SK-N-SH (cell line): ENCODE data around the gene RPS17.

ENCODE experiments used
- EP300 ChIP-seq, 2 experiments: IDR thresholded peaks; 2 replicates each; pipeline versions ENCODE4 v1.4.0 to v1.6.1; 2012; ENCODE audit warnings: borderline replicate concordance in 1 of 2, low read depth in 1 of 2, low read length in 1 of 2
- GABPA ChIP-seq: IDR thresholded peaks from 2 replicates; pipeline ENCODE4 v1.4.0; 2012; ENCODE audit warnings: low read depth, mild to moderate bottlenecking
- JUND ChIP-seq: IDR thresholded peaks from 2 replicates; pipeline ENCODE4 v1.4.0; 2012
- POLR2AphosphoS5 ChIP-seq: IDR thresholded peaks from 2 replicates; pipeline ENCODE4 v1.6.1; 2012; ENCODE audit warnings: low read depth, low read length
- RFX5 ChIP-seq: IDR thresholded peaks from 2 replicates; pipeline ENCODE4 v1.6.1; 2012; ENCODE audit warnings: mild to moderate bottlenecking, improper control_type of control experiment, low read length
- RXRA ChIP-seq: IDR thresholded peaks from 2 replicates; pipeline ENCODE4 v1.4.0; 2012; ENCODE audit warnings: low read depth, mild to moderate bottlenecking, borderline replicate concordance
- SIN3A ChIP-seq: IDR thresholded peaks from 2 replicates; pipeline ENCODE4 v1.6.1; 2012; ENCODE audit warnings: low read depth, mild to moderate bottlenecking, low read length, moderate library complexity, borderline replicate concordance
- TF ChIP-seq, protein P1 (sequence below): IDR thresholded peaks from 2 replicates; pipeline ENCODE4 v1.6.1; 2012; ENCODE audit warnings: mild to moderate bottlenecking, low read depth, low read length, moderate library complexity
- TF ChIP-seq, protein P2 (sequence below): fragments of 200-600 bp; sonication (generic); IDR thresholded peaks from 2 replicates; pipeline ENCODE4 v1.6.1; 2017; ENCODE audit warnings: antibody characterized with exemption, mild to moderate bottlenecking, moderate library complexity
- TF ChIP-seq, protein P3 (sequence below): IDR thresholded peaks from 2 replicates; pipeline ENCODE4 v1.4.0; 2012; ENCODE audit warnings: low read depth, borderline replicate concordance

DNA sequence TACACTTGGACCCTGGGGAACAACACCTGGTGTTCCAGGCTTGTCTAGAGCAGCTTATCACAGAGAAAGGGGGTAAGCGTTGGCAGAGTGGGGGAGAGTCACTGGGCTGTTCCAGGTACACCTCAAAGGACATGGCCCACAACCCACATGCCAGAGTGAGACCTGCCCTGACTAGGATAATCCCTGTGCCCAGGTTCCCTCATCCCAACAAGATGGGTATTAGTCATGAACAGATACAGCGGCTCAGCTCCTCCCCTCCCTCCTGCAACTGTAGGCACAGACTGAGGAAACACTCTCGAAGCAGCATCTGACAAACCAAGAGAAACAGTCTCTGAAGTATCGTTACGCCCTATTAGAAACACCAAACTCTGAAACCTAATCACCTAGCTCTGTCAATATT, 32.1 kb upstream of the RPS17 start:
- TF ChIP-seq, protein P1, sequence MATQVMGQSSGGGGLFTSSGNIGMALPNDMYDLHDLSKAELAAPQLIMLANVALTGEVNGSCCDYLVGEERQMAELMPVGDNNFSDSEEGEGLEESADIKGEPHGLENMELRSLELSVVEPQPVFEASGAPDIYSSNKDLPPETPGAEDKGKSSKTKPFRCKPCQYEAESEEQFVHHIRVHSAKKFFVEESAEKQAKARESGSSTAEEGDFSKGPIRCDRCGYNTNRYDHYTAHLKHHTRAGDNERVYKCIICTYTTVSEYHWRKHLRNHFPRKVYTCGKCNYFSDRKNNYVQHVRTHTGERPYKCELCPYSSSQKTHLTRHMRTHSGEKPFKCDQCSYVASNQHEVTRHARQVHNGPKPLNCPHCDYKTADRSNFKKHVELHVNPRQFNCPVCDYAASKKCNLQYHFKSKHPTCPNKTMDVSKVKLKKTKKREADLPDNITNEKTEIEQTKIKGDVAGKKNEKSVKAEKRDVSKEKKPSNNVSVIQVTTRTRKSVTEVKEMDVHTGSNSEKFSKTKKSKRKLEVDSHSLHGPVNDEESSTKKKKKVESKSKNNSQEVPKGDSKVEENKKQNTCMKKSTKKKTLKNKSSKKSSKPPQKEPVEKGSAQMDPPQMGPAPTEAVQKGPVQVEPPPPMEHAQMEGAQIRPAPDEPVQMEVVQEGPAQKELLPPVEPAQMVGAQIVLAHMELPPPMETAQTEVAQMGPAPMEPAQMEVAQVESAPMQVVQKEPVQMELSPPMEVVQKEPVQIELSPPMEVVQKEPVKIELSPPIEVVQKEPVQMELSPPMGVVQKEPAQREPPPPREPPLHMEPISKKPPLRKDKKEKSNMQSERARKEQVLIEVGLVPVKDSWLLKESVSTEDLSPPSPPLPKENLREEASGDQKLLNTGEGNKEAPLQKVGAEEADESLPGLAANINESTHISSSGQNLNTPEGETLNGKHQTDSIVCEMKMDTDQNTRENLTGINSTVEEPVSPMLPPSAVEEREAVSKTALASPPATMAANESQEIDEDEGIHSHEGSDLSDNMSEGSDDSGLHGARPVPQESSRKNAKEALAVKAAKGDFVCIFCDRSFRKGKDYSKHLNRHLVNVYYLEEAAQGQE = no peak
- TF ChIP-seq JUND (no peak), RXRA (no peak), SIN3A (no peak), POLR2AphosphoS5 (no peak), GABPA (no peak), EP300 (IDR thresholded peaks at IDR 0.05; ENCODE audit: borderline replicate concordance in 1 of 2, low read depth in 1 of 2, low read length in 1 of 2) (no peak), RFX5 (no peak)
- TF ChIP-seq, protein P2, sequence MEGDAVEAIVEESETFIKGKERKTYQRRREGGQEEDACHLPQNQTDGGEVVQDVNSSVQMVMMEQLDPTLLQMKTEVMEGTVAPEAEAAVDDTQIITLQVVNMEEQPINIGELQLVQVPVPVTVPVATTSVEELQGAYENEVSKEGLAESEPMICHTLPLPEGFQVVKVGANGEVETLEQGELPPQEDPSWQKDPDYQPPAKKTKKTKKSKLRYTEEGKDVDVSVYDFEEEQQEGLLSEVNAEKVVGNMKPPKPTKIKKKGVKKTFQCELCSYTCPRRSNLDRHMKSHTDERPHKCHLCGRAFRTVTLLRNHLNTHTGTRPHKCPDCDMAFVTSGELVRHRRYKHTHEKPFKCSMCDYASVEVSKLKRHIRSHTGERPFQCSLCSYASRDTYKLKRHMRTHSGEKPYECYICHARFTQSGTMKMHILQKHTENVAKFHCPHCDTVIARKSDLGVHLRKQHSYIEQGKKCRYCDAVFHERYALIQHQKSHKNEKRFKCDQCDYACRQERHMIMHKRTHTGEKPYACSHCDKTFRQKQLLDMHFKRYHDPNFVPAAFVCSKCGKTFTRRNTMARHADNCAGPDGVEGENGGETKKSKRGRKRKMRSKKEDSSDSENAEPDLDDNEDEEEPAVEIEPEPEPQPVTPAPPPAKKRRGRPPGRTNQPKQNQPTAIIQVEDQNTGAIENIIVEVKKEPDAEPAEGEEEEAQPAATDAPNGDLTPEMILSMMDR = no peak
- TF ChIP-seq, protein P3, sequence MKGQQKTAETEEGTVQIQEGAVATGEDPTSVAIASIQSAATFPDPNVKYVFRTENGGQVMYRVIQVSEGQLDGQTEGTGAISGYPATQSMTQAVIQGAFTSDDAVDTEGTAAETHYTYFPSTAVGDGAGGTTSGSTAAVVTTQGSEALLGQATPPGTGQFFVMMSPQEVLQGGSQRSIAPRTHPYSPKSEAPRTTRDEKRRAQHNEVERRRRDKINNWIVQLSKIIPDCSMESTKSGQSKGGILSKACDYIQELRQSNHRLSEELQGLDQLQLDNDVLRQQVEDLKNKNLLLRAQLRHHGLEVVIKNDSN = no peak
